ENCODE data around the gene ACER1.
"Not testable (repeated sequence)": the region's sequence is repeated elsewhere in the genome, so short reads cannot be mapped to it uniquely, and the experiment has no call there.

The ACER1 gene

DNA sequence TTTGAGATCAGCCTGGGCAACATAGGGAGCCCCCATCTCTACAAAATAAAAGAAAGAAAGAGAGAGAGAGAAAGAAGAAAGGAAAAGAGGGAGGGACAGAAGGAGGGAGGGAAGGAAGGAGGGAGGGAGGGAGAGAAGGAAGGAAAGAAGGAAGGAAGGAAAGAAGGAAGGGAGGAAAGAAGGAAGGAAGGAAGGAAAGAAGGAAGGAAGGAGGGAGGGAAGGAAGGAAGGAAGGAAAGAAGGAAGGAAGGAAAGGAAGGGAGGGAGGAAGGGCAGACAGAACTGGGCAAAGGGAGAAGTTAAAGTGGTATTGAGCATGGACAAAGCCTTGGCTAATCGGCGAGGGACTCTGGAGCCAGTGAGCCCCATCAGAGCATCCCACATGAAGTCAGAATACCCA, 15.9 kb upstream of the ACER1 start:
- not testable (repeated sequence) for H3K9me3 ChIP-seq (ENCODE audit: low read length); H3K4me3 ChIP-seq (ENCODE audit: low read length); H2AFZ ChIP-seq (ENCODE audit: low read depth, low read length); H3K4me1 ChIP-seq (ENCODE audit: insufficient read depth, low read length); H3K27me3 ChIP-seq (ENCODE audit: insufficient read depth, low read length); H3K36me3 ChIP-seq (ENCODE audit: insufficient read depth, low read length)

DNA sequence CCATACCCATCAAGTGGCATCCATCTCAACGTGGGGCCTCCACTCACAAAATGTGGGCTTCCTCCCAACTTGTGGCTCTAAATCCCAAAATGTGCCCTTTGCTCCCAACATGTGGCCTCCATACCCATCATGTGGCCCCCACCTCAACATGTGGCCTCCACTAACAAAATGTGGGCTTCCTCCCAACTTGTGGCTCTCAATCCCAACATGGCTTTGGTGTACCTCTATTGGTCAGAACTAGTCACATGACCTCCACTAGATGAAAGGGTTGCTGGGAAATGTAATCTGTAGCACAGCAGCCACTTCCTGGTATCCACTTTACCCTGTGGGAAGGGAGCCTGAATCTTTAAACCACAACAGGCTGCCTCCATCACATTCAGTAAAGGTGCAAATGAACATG, 10.1 kb upstream of the ACER1 start:
- no peak overlapping the region for H2AFZ ChIP-seq (ENCODE audit: low read depth, low read length)
- no peak overlapping the region for H3K4me3 ChIP-seq (ENCODE audit: low read length)
- H3K4me1 ChIP-seq (ENCODE audit: insufficient read depth, low read length) = no peaks in the 10 kb centered on the region
- no peaks in the 10 kb centered on the region for H3K27me3 ChIP-seq (ENCODE audit: insufficient read depth, low read length)
- no peaks in the 10 kb centered on the region for H3K9me3 ChIP-seq (ENCODE audit: low read length)
- H3K36me3 ChIP-seq (ENCODE audit: insufficient read depth, low read length) = no peaks in the 10 kb centered on the region

DNA sequence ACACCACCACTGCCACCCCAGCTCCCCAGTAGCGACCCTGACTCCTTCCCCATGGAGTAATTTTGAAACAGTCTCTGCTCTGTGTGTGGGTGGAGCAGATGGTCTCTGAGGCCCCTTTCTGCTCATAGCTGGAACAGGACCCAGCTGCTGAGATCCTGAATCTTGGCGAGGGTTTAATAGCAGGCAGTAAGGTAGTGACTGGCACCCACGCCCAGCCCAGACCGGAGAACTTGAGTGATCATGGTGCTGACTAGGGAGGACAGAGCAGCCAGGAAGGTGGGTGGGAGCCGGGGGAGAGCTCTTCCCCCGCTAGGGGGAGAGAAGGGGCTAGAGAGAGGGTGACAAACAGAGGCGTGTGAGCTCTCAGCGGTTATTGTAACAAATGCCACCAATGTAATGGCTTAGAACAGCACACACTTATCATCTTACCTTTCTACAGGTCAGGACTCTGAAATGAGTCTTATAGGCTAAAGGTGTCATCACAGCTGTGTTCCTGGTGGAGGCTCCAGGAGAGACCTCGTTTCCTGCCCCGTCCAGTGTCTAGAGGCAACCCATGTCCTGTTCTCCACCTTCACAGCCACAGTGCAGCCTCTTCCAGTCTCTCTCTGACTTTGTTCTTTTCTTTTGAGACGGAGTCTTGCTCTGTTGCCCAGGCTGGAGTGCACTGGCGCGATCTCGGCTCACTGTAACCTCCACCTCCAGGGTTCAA, 7.2 kb upstream of the ACER1 start:
- no peaks in the 10 kb centered on the region for H3K9me3 ChIP-seq (ENCODE audit: low read length)
- no peak overlapping the region for H3K4me3 ChIP-seq (ENCODE audit: low read length)
- no peaks in the 10 kb centered on the region for H3K4me1 ChIP-seq (ENCODE audit: insufficient read depth, low read length)
- no peaks in the 10 kb centered on the region for H3K27me3 ChIP-seq (ENCODE audit: insufficient read depth, low read length)
- H3K36me3 ChIP-seq (ENCODE audit: insufficient read depth, low read length) = no peaks in the 10 kb centered on the region
- no peak overlapping the region for H2AFZ ChIP-seq (ENCODE audit: low read depth, low read length)

- Histone ChIP-seq H3K4me1 (ENCODE audit: insufficient read depth, low read length) (no peaks in the 10 kb centered on the region), H3K9me3 (ENCODE audit: low read length) (no peaks in the 10 kb centered on the region), H3K27me3 (ENCODE audit: insufficient read depth, low read length) (peaks cover 4% of the 10 kb centered on the region), H2AFZ (ENCODE audit: low read depth, low read length) (no peak overlapping the region), H3K36me3 (ENCODE audit: insufficient read depth, low read length) (no peaks in the 10 kb centered on the region), H3K4me3 (ENCODE audit: low read length) (no peak overlapping the region)
Measured at GRCh38 chr19:6334490-6335285, 1.3 kb upstream of the ACER1 start.

GRCh38 chr19:6326815-6327214, 6.6 kb downstream of the ACER1 start:
- H2AFZ ChIP-seq (ENCODE audit: low read depth, low read length) = no peak overlapping the region
- H3K36me3 ChIP-seq (ENCODE audit: insufficient read depth, low read length) = no peaks in the 10 kb centered on the region
- no peaks in the 10 kb centered on the region for H3K4me1 ChIP-seq (ENCODE audit: insufficient read depth, low read length)
- no peaks in the 10 kb centered on the region for H3K27me3 ChIP-seq (ENCODE audit: insufficient read depth, low read length)
- no peak overlapping the region for H3K4me3 ChIP-seq (ENCODE audit: low read length)
- no peaks in the 10 kb centered on the region for H3K9me3 ChIP-seq (ENCODE audit: low read length)

- H2AFZ ChIP-seq (ENCODE audit: low read depth, low read length) = no peak overlapping the region
- H3K4me3 ChIP-seq (ENCODE audit: low read length) = no peak overlapping the region
- no peaks in the 10 kb centered on the region for H3K4me1 ChIP-seq (ENCODE audit: insufficient read depth, low read length)
- H3K27me3 ChIP-seq (ENCODE audit: insufficient read depth, low read length) = no peaks in the 10 kb centered on the region
- no peaks in the 10 kb centered on the region for H3K9me3 ChIP-seq (ENCODE audit: low read length)
- no peaks in the 10 kb centered on the region for H3K36me3 ChIP-seq (ENCODE audit: insufficient read depth, low read length)
Measured at GRCh38 chr19:6325614-6326013, 7.8 kb downstream of the ACER1 start.

DNA sequence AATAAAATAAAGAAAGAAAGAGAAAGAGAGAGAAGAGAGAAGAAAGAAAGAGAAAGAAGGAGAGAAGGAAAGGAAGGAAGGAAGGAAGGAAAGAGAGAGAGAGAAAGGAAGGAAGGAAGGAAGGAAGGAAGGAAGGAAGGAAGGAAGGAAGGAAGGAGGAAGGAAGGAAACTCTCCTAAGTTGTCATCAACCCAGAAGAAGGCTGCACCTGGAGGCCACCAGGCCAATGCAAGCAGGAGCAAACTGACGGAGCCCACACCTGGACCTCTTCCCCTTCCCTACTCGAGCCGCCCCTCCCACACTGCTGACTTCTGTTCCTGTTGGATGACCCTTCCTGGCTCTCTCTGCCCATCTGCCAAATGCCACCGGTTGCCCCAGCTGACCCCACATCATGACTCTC, 8.7 kb downstream of the ACER1 start:
- H3K4me1 ChIP-seq (ENCODE audit: insufficient read depth, low read length) = no peaks in the 10 kb centered on the region
- H3K36me3 ChIP-seq (ENCODE audit: insufficient read depth, low read length) = no peaks in the 10 kb centered on the region
- no peak overlapping the region for H3K4me3 ChIP-seq (ENCODE audit: low read length)
- no peak overlapping the region for H2AFZ ChIP-seq (ENCODE audit: low read depth, low read length)
- no peaks in the 10 kb centered on the region for H3K27me3 ChIP-seq (ENCODE audit: insufficient read depth, low read length)
- H3K9me3 ChIP-seq (ENCODE audit: low read length) = no peaks in the 10 kb centered on the region

- Histone ChIP-seq H3K27me3 (ENCODE audit: insufficient read depth, low read length) (no peaks in the 10 kb centered on the region), H3K9me3 (ENCODE audit: low read length) (no peaks in the 10 kb centered on the region), H3K4me1 (ENCODE audit: insufficient read depth, low read length) (no peaks in the 10 kb centered on the region), H2AFZ (ENCODE audit: low read depth, low read length) (no peak overlapping the region), H3K4me3 (ENCODE audit: low read length) (no peak overlapping the region), H3K36me3 (ENCODE audit: insufficient read depth, low read length) (no peaks in the 10 kb centered on the region)
Measured at GRCh38 chr19:6322284-6322683, 11.1 kb downstream of the ACER1 start.

- Histone ChIP-seq H3K27me3 (ENCODE audit: insufficient read depth, low read length) (no peaks in the 10 kb centered on the region), H3K4me1 (ENCODE audit: insufficient read depth, low read length) (no peaks in the 10 kb centered on the region), H2AFZ (ENCODE audit: low read depth, low read length) (no peak overlapping the region)
Measured at GRCh38 chr19:6319376-6319775, 14.0 kb downstream of the ACER1 start.

GRCh38 chr19:6318772-6319171, 14.6 kb downstream of the ACER1 start:
- H3K9me3 ChIP-seq (ENCODE audit: low read length) = no peaks in the 10 kb centered on the region
- H3K4me3 ChIP-seq (ENCODE audit: low read length) = no peak overlapping the region
- no peaks in the 10 kb centered on the region for H3K27me3 ChIP-seq (ENCODE audit: insufficient read depth, low read length)

More at GRCh38 chr19:6319376-6319775, 14.0 kb downstream of the ACER1 start:
- Histone ChIP-seq H3K36me3 (ENCODE audit: insufficient read depth, low read length) (no peaks in the 10 kb centered on the region), H3K4me3 (ENCODE audit: low read length) (no peak overlapping the region), H3K9me3 (ENCODE audit: low read length) (no peaks in the 10 kb centered on the region)

DNA sequence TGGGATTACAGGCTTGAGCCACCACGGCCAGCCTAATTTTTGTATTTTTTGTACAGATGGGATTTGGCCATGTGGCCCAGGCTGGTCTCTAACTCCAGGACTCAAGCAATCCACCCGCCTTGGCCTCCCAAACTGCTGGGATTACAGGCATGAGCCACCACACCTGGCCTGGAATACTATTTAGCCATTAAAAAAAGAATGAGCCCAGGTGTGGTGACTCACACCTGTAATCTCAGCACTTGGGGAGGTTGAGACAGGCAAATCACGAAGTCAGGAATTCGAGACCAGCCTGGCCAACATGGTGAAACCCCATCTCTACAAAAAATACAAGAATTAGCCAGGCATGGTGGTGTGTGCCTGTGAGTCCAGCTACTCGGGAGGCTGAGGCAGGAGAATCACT, 17.8 kb downstream of the ACER1 start:
- H3K4me3 ChIP-seq (ENCODE audit: low read length); H3K9me3 ChIP-seq (ENCODE audit: low read length); H3K4me1 ChIP-seq (ENCODE audit: insufficient read depth, low read length); H3K27me3 ChIP-seq (ENCODE audit: insufficient read depth, low read length); H2AFZ ChIP-seq (ENCODE audit: low read depth, low read length); H3K36me3 ChIP-seq (ENCODE audit: insufficient read depth, low read length): not testable (repeated sequence)

More at GRCh38 chr19:6318772-6319171, 14.6 kb downstream of the ACER1 start:
- H2AFZ ChIP-seq (ENCODE audit: low read depth, low read length) = no peak overlapping the region
- H3K4me1 ChIP-seq (ENCODE audit: insufficient read depth, low read length) = no peaks in the 10 kb centered on the region
- no peaks in the 10 kb centered on the region for H3K36me3 ChIP-seq (ENCODE audit: insufficient read depth, low read length)

- Histone ChIP-seq H3K27me3 (ENCODE audit: insufficient read depth, low read length) (no peaks in the 10 kb centered on the region), H3K4me3 (ENCODE audit: low read length) (no peak overlapping the region), H3K9me3 (ENCODE audit: low read length) (peaks cover 2% of the 10 kb centered on the region), H3K4me1 (ENCODE audit: insufficient read depth, low read length) (no peaks in the 10 kb centered on the region), H3K36me3 (ENCODE audit: insufficient read depth, low read length) (no peaks in the 10 kb centered on the region), H2AFZ (ENCODE audit: low read depth, low read length) (no peak overlapping the region)
Measured at GRCh38 chr19:6313398-6313969, 19.9 kb downstream of the ACER1 start.

DNA sequence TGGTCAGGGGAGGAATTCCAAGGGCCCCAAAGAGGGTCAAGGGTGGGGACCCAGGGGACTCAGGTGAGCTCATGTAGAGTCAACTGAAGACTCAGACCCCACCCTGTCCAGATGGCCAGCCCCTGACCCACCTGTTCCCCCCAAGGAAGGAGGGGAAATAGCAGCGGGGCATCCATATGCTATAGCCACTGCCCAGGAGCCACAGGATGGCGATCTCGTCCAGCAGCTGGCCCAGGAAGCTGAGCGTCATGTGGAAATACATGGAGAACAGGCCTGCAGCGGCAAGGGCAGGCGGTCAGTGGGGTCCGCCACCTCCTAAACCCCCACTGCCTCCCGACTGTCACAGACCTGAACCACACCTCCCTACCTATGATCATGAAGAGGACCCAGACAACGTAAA, 21.4 kb downstream of the ACER1 start:
- peaks cover 2% of the 10 kb centered on the region for H3K9me3 ChIP-seq (ENCODE audit: low read length)
- H3K36me3 ChIP-seq (ENCODE audit: insufficient read depth, low read length) = no peaks in the 10 kb centered on the region
- no peak overlapping the region for H2AFZ ChIP-seq (ENCODE audit: low read depth, low read length)
- H3K27me3 ChIP-seq (ENCODE audit: insufficient read depth, low read length) = no peaks in the 10 kb centered on the region
- no peaks in the 10 kb centered on the region for H3K4me1 ChIP-seq (ENCODE audit: insufficient read depth, low read length)
- no peak overlapping the region for H3K4me3 ChIP-seq (ENCODE audit: low read length)

Data from neuron (in vitro differentiated cells).